HG02610 (cell line): Measurements from ENCODE around the gene CLCN7.
A peak's percentile ranks its signal among the peaks of the same experiment; 100 is the strongest.

Source experiments
- ATAC-seq: cut with Tn5 transposase; IDR thresholded peaks from one replicate; pipeline ENCODE4 v1.9.1; 2021; ENCODE audit warnings: mild to moderate bottlenecking, moderate library complexity; ENCODE audit not compliant: unreplicated experiment

CLCN7 gene

GRCh38 chr16:1408171-1408837, 66.5 kb downstream of the CLCN7 start:
- ATAC-seq, result peak; percentile 76

GRCh38 chr16:1407753-1408152, 67.1 kb downstream of the CLCN7 start:
- no peak for ATAC-seq

GRCh38 chr16:1403733-1404132, 71.1 kb downstream of the CLCN7 start:
- no peak for ATAC-seq

GRCh38 chr16:1403036-1403435, 71.8 kb downstream of the CLCN7 start:
- no peak for ATAC-seq

GRCh38 chr16:1401758-1402154, 73.1 kb downstream of the CLCN7 start:
- no peak for ATAC-seq

GRCh38 chr16:1401061-1401757, 73.6 kb downstream of the CLCN7 start:
- no peak for ATAC-seq

GRCh38 chr16:1398826-1399581, 75.8 kb downstream of the CLCN7 start:
- ATAC-seq, result no peak

- no peak for ATAC-seq
These were observed 76.5 kb downstream of the CLCN7 start for GRCh38 chr16:1398351-1398750.

GRCh38 chr16:1397779-1398178, 77.0 kb downstream of the CLCN7 start:
- no peak for ATAC-seq

GRCh38 chr16:1395444-1396031, 79.3 kb downstream of the CLCN7 start:
- no peak for ATAC-seq
